PFSK-1 (cell line): ENCODE results near the gene NBEAL2.

Source experiments
- FOXP2 ChIP-seq: optimal IDR thresholded peaks from 2 replicates; pipeline ENCODE3; 2011; ENCODE audit warnings: borderline replicate concordance, control low read depth, inconsistent platforms; ENCODE audit not compliant: insufficient read depth; ENCODE audit errors: extremely low read length, extremely low read depth
- POLR2AphosphoS5 ChIP-seq: IDR thresholded peaks from 2 replicates; pipeline ENCODE4 v1.6.1; 2012; ENCODE audit warnings: low read depth, mild to moderate bottlenecking, control low read depth, low read length, moderate library complexity
- REST ChIP-seq, 2 experiments: IDR thresholded peaks; 2 replicates each; pipeline versions ENCODE4 v1.6.1 to v1.8.0; 2011 to 2012; ENCODE audit warnings: low read depth in 2 of 2, low read length in 2 of 2, control low read depth in 1 of 2, inconsistent platforms in 1 of 2, mild to moderate bottlenecking in 1 of 2, moderate library complexity in 1 of 2; ENCODE audit not compliant: insufficient read depth in 1 of 2
- SIN3A ChIP-seq: IDR thresholded peaks from 2 replicates; pipeline ENCODE4 v1.6.1; 2012; ENCODE audit warnings: mild to moderate bottlenecking, low read length, moderate library complexity, borderline replicate concordance; ENCODE audit not compliant: insufficient read depth
- TAF1 ChIP-seq: IDR thresholded peaks from 2 replicates; pipeline ENCODE4 v1.6.1; 2012; ENCODE audit warnings: low read length, control low read depth, borderline replicate concordance; ENCODE audit not compliant: insufficient read depth

The NBEAL2 gene

GRCh38 chr3:46968783-46969428 is 10.6 kb upstream of the NBEAL2 start:
- TF ChIP-seq SIN3A (no peak), POLR2AphosphoS5 (no peak), TAF1 (no peak), REST (IDR thresholded peaks at IDR 0.05; ENCODE audit: insufficient read depth in 1 of 2, low read depth in 2 of 2, low read length in 2 of 2) (no peak)

- TF ChIP-seq TAF1 (no peak), FOXP2 (no peak), REST (IDR thresholded peaks at IDR 0.05; ENCODE audit: insufficient read depth in 1 of 2, low read depth in 2 of 2, low read length in 2 of 2) (no peak), POLR2AphosphoS5 (no peak), SIN3A (no peak)
Measured at GRCh38 chr3:46970391-46971091, 8.9 kb upstream of the NBEAL2 start.

GRCh38 chr3:46971151-46971550 is 8.3 kb upstream of the NBEAL2 start:
- TF ChIP-seq REST (IDR thresholded peaks at IDR 0.05; ENCODE audit: insufficient read depth in 1 of 2, low read depth in 2 of 2, low read length in 2 of 2) = no peak
- no peak for TF ChIP-seq SIN3A
- TF ChIP-seq TAF1 = no peak
- TF ChIP-seq POLR2AphosphoS5 = no peak
- TF ChIP-seq FOXP2 = no peak

- TF ChIP-seq FOXP2 (no peak), SIN3A (no peak), TAF1 (no peak), POLR2AphosphoS5 (no peak), REST (IDR thresholded peaks at IDR 0.05; ENCODE audit: insufficient read depth in 1 of 2, low read depth in 2 of 2, low read length in 2 of 2) (no peak)
Measured at GRCh38 chr3:46971742-46972141, 7.7 kb upstream of the NBEAL2 start.

- TF ChIP-seq SIN3A (no peak), REST (IDR thresholded peaks at IDR 0.05; ENCODE audit: insufficient read depth in 1 of 2, low read depth in 2 of 2, low read length in 2 of 2) (no peak), FOXP2 (no peak), TAF1 (no peak), POLR2AphosphoS5 (no peak)
Measured at GRCh38 chr3:46972396-46972795, 7.1 kb upstream of the NBEAL2 start.
